ENCODE measurements around the gene ATP2A3.

- TF ChIP-seq POLR2A (IDR thresholded peaks at IDR 0.05) (no peak), CTCF (IDR thresholded peaks at IDR 0.05) (no peak)
Observed at GRCh38 chr17:4008441-4009185, 44.4 kb upstream of the ATP2A3 start.

Measured in adrenal gland (tissue), 5 donors.